ENCODE results near the gene NDUFS7.

GRCh38 chr19:1412323-1412923 is 28.7 kb downstream of the NDUFS7 start:
- TF ChIP-seq MAX (IDR thresholded peaks at IDR 0.05) (no peak), EP300 (IDR thresholded peaks at IDR 0.05; ENCODE audit: borderline replicate concordance) (no peak), USF1 (IDR thresholded peaks at IDR 0.05) (no peak), NFIC (IDR thresholded peaks at IDR 0.05) (no peak), TEAD4 (IDR thresholded peaks at IDR 0.05) (no peak), CEBPB (IDR thresholded peaks at IDR 0.05) (no peak), CREB1 (IDR thresholded peaks at IDR 0.05; ENCODE audit: low read depth) (no peak), REST (IDR thresholded peaks at IDR 0.05; ENCODE audit: low read depth) (no peak), YY1 (IDR thresholded peaks at IDR 0.05; ENCODE audit: low read depth) (no peak), TAF1 (IDR thresholded peaks at IDR 0.05; ENCODE audit: low read depth) (no peak), FOXM1 (IDR thresholded peaks at IDR 0.05; ENCODE audit: borderline replicate concordance, low read depth) (no peak)
